WTC11 (cell line): Measurements from ENCODE around the gene ZMYND11. TPM values are rescaled to one million over a fixed set of nuclear protein-coding genes. Genes with fewer than 3 reads are reported as not detected.

ENCODE experiments used
- ATAC-seq: fragments of 200-7000 bp; cut with Tn5 transposase; 2 replicates; pipeline ENCODE4 v1.10.0; 2021; ENCODE audit warnings: mild to moderate bottlenecking, moderate library complexity
- CTCF ChIA-PET: fragments of 300-600 bp; sonication (Branson Sonifier 250); formaldehyde crosslinking; loops from one replicate; lab custom pipeline; 2021; ENCODE audit warnings: antibody characterized with exemption; lab: Charles Lee
- POLR2A ChIA-PET: fragments of 350-600 bp; sonication (Branson Sonifier 250); formaldehyde crosslinking; loops from one replicate; lab custom pipeline; 2021; ENCODE audit warnings: antibody characterized with exemption; lab: Charles Lee
- DNase-seq: peaks from one replicate; pipeline ENCODE4 v3.0.0; 2021; ENCODE audit warnings: low spot score
- H3K27ac Mint-ChIP-seq: 2 replicates; pipeline ENCODE4 v1.8.0; 2021; ENCODE audit warnings: mixed read lengths
- H3K27me3 Mint-ChIP-seq: 2 replicates; pipeline ENCODE4 v1.8.0; 2021; ENCODE audit warnings: low read depth, mild to moderate bottlenecking, moderate library complexity, mixed read lengths
- H3K36me3 Mint-ChIP-seq: 2 replicates; pipeline ENCODE4 v1.8.0; 2021; ENCODE audit warnings: mixed read lengths
- H3K4me1 Mint-ChIP-seq: 2 replicates; pipeline ENCODE4 v1.8.0; 2022; ENCODE audit warnings: mixed read lengths
- H3K4me3 Mint-ChIP-seq: 2 replicates; pipeline ENCODE4 v1.8.0; 2021; ENCODE audit warnings: mild to moderate bottlenecking, moderate library complexity, mixed read lengths
- H3K9me3 Mint-ChIP-seq: 2 replicates; pipeline ENCODE4 v1.8.0; 2021; ENCODE audit warnings: mixed read lengths
- ATF1 ChIP-seq: sonication (generic); formaldehyde crosslinking; IDR thresholded peaks from 2 replicates; pipeline ENCODE4 v1.8.1; 2023; ENCODE audit warnings: mild to moderate bottlenecking, moderate library complexity, missing genetic modification reagents
- ATF6 ChIP-seq: sonication (generic); formaldehyde crosslinking; IDR thresholded peaks from 2 replicates; pipeline ENCODE4 v1.8.1; 2023; ENCODE audit warnings: mild to moderate bottlenecking, missing genetic modification reagents
- CBFB ChIP-seq: sonication (generic); formaldehyde crosslinking; IDR thresholded peaks from 2 replicates; pipeline ENCODE4 v1.8.1; 2022; ENCODE audit warnings: mild to moderate bottlenecking, low read depth, missing genetic modification reagents
- ESRRA ChIP-seq: sonication (generic); formaldehyde crosslinking; IDR thresholded peaks from 2 replicates; pipeline ENCODE4 v1.8.1; 2022; ENCODE audit warnings: mild to moderate bottlenecking, missing genetic modification reagents, borderline replicate concordance
- HMGA2 ChIP-seq: fragments of 250-450 bp; sonication (Bioruptor Pico); IDR thresholded peaks from 2 replicates; pipeline ENCODE4 v1.4.0; 2021; ENCODE audit warnings: mild to moderate bottlenecking, moderate library complexity
- MLX ChIP-seq: sonication (generic); formaldehyde crosslinking; IDR thresholded peaks from 2 replicates; pipeline ENCODE4 v1.8.1; 2023; ENCODE audit warnings: mild to moderate bottlenecking, missing genetic modification reagents, moderate library complexity
- NFATC4 ChIP-seq: fragments of 250-450 bp; sonication (Bioruptor Pico); IDR thresholded peaks from 2 replicates; pipeline ENCODE4 v1.9.0; 2021; ENCODE audit warnings: mild to moderate bottlenecking
- RORB ChIP-seq: fragments of 250-450 bp; sonication (Bioruptor Pico); IDR thresholded peaks from 2 replicates; pipeline ENCODE4 v1.9.0; 2021; ENCODE audit warnings: mild to moderate bottlenecking
- SOX15 ChIP-seq: fragments of 250-450 bp; sonication (Bioruptor Pico); IDR thresholded peaks from 2 replicates; pipeline ENCODE4 v1.9.0; 2021; ENCODE audit warnings: mild to moderate bottlenecking
- TP53 ChIP-seq: sonication (generic); formaldehyde crosslinking; IDR thresholded peaks from 2 replicates; pipeline ENCODE4 v1.8.1; 2023; ENCODE audit warnings: mild to moderate bottlenecking, missing genetic modification reagents
- ZBTB21 ChIP-seq: sonication (generic); formaldehyde crosslinking; IDR thresholded peaks from 2 replicates; pipeline ENCODE4 v1.8.1; 2023; ENCODE audit warnings: mild to moderate bottlenecking, missing genetic modification reagents, borderline replicate concordance
- ZNF121 ChIP-seq: sonication (generic); formaldehyde crosslinking; IDR thresholded peaks from 2 replicates; pipeline ENCODE4 v1.8.0; 2023; ENCODE audit warnings: missing genetic modification reagents
- ZNF138 ChIP-seq: sonication (generic); formaldehyde crosslinking; conservative IDR thresholded peaks from 2 replicates; pipeline ENCODE4 v1.8.1; 2022; ENCODE audit warnings: mild to moderate bottlenecking, moderate library complexity, missing genetic modification reagents
- ZNF219 ChIP-seq: sonication (generic); formaldehyde crosslinking; IDR thresholded peaks from 2 replicates; pipeline ENCODE4 v1.8.0; 2023; ENCODE audit warnings: missing genetic modification reagents, mild to moderate bottlenecking, borderline replicate concordance
- ZNF232 ChIP-seq: sonication (generic); formaldehyde crosslinking; IDR thresholded peaks from 2 replicates; pipeline ENCODE4 v1.8.0; 2022; ENCODE audit warnings: mild to moderate bottlenecking, missing genetic modification reagents
- total RNA-seq: library from RNA; stranded (reverse); gene quantifications from 3 replicates; pipeline ENCODE4 v1.2.3, GENCODE V29; 2021
- TF ChIP-seq, protein P1 (sequence below): sonication (generic); formaldehyde crosslinking; IDR thresholded peaks from 2 replicates; pipeline ENCODE4 v1.8.0; 2022; ENCODE audit warnings: mild to moderate bottlenecking, missing genetic modification reagents
- TF ChIP-seq, protein P2 (sequence below): fragments of 250-450 bp; sonication (Bioruptor Pico); IDR thresholded peaks from 2 replicates; pipeline ENCODE4 v2.1.2; 2022; ENCODE audit warnings: mild to moderate bottlenecking, moderate library complexity
- TF ChIP-seq, protein P3 (sequence below): sonication (generic); formaldehyde crosslinking; IDR thresholded peaks from 2 replicates; pipeline ENCODE4 v1.8.1; 2022; ENCODE audit warnings: low read depth, mild to moderate bottlenecking, moderate library complexity, missing genetic modification reagents, borderline replicate concordance

ZMYND11 gene
- total RNA-seq, 1 experiment from 2014 or later, result 22.3 TPM

DNA sequence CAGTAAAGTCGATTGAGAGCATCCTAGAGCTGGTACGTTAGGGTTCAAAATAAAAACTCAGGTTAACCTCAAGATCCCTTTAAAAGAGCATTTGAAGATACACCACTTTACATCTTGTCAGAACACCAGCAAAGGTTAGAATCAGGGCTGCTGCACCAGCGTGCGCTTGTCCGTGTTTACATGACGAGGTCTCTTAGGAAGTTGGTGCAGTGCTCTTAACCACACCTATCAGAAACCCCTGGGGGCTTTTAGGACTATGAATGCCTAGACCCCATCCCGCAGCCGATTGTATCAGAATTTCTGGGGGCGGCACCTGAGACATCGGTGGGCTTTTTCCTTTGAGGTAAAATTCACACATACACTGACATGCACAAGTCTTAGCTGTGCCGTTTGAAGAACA lies 97.6 kb downstream of the ZMYND11 start:
- no peak for DNase-seq

GRCh38 chr10:234708-235406 lies 99.6 kb downstream of the ZMYND11 start:
- no peaks in the 10 kb centered on the region for H3K9me3 Mint-ChIP-seq
- no peaks in the 10 kb centered on the region for H3K27me3 Mint-ChIP-seq
- H3K27ac Mint-ChIP-seq, result no peak overlapping the region
- peaks cover 11% of the 10 kb centered on the region; the same call in 1 of the 2 replicates for H3K4me1 Mint-ChIP-seq
- H3K36me3 Mint-ChIP-seq, result no peaks in the 10 kb centered on the region; the same call in 1 of the 2 replicates
- TF ChIP-seq ZNF219 (no peak), ZNF121 (CRISPR knock-in tag) (no peak), NFATC4 (CRISPR knock-in tag) (no peak)
- TF ChIP-seq, protein P1, sequence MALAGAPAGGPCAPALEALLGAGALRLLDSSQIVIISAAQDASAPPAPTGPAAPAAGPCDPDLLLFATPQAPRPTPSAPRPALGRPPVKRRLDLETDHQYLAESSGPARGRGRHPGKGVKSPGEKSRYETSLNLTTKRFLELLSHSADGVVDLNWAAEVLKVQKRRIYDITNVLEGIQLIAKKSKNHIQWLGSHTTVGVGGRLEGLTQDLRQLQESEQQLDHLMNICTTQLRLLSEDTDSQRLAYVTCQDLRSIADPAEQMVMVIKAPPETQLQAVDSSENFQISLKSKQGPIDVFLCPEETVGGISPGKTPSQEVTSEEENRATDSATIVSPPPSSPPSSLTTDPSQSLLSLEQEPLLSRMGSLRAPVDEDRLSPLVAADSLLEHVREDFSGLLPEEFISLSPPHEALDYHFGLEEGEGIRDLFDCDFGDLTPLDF (CRISPR knock-in tag), result no peak
- ChIA-PET CTCF (interaction anchor here (0.5 kb wide), 1 partner anchor 158 kb away, joined by 3 read pairs; no protein-coding TSS in a partner anchor), POLR2A (no interaction called here)
- no peak overlapping the region for H3K4me3 Mint-ChIP-seq
- ATAC-seq (no peak), DNase-seq (no peak)

More for the DNA sequence above, 97.6 kb downstream of the ZMYND11 start:
- Mint-ChIP-seq H3K27ac (no peak overlapping the region), H3K4me1 (peaks cover 13% of the 10 kb centered on the region; the same call in 1 of the 2 replicates), H3K4me3 (no peak overlapping the region), H3K36me3 (no peaks in the 10 kb centered on the region)
- POLR2A ChIA-PET, result no interaction called here
- no peak for ATAC-seq
- TF ChIP-seq ESRRA (CRISPR knock-in tag), result no peak
- TF ChIP-seq ATF1 (CRISPR knock-in tag), result no peak
- TF ChIP-seq, protein P2, sequence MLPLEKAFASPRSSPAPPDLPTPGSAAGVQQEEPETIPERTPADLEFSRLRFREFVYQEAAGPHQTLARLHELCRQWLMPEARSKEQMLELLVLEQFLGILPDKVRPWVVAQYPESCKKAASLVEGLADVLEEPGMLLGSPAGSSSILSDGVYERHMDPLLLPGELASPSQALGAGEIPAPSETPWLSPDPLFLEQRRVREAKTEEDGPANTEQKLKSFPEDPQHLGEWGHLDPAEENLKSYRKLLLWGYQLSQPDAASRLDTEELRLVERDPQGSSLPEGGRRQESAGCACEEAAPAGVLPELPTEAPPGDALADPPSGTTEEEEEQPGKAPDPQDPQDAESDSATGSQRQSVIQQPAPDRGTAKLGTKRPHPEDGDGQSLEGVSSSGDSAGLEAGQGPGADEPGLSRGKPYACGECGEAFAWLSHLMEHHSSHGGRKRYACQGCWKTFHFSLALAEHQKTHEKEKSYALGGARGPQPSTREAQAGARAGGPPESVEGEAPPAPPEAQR (CRISPR knock-in tag), result no peak
- TF ChIP-seq ZNF232 (CRISPR knock-in tag), result no peak
- TF ChIP-seq CBFB, result no peak
- TF ChIP-seq, all 79 proteins: peak for 0
- Mint-ChIP-seq H3K27me3 (no peaks in the 10 kb centered on the region), H3K9me3 (no peaks in the 10 kb centered on the region)
- CTCF ChIA-PET, result interaction anchor here (3.7 kb wide), 1 partner anchor 14 kb away, joined by 35 read pairs; no protein-coding TSS in a partner anchor

GRCh38 chr10:235915-236314 lies 100.7 kb downstream of the ZMYND11 start:
- Mint-ChIP-seq H3K27ac (no peak overlapping the region), H3K27me3 (no peaks in the 10 kb centered on the region), H3K9me3 (no peaks in the 10 kb centered on the region), H3K4me3 (no peak overlapping the region), H3K4me1 (peaks cover 11% of the 10 kb centered on the region; the same call in 1 of the 2 replicates), H3K36me3 (no peaks in the 10 kb centered on the region; the same call in 1 of the 2 replicates)
- no peak for TF ChIP-seq MLX (CRISPR knock-in tag)
- no peak for TF ChIP-seq HMGA2 (CRISPR knock-in tag)
- no peak for TF ChIP-seq RORB (CRISPR knock-in tag)
- DNase-seq, result no peak
- ChIA-PET CTCF (no interaction called here), POLR2A (no interaction called here)
- ATAC-seq, result no peak

- no peaks in the 10 kb centered on the region for H3K27me3 Mint-ChIP-seq
- H3K4me3 Mint-ChIP-seq, result no peak overlapping the region
- no peaks in the 10 kb centered on the region; the same call in 1 of the 2 replicates for H3K36me3 Mint-ChIP-seq
- DNase-seq, result no peak
- peaks cover 7% of the 10 kb centered on the region; the same call in 1 of the 2 replicates for H3K4me1 Mint-ChIP-seq
- ChIA-PET POLR2A (no interaction called here), CTCF (no interaction called here)
- H3K27ac Mint-ChIP-seq, result no peak overlapping the region
- no peaks in the 10 kb centered on the region for H3K9me3 Mint-ChIP-seq
- no peak for ATAC-seq
- TF ChIP-seq ATF6 (CRISPR knock-in tag) (no peak), TP53 (no peak), HMGA2 (CRISPR knock-in tag) (no peak), ZNF138 (CRISPR knock-in tag) (no peak), SOX15 (no peak), ZBTB21 (CRISPR knock-in tag) (no peak)
- TF ChIP-seq, protein P3, sequence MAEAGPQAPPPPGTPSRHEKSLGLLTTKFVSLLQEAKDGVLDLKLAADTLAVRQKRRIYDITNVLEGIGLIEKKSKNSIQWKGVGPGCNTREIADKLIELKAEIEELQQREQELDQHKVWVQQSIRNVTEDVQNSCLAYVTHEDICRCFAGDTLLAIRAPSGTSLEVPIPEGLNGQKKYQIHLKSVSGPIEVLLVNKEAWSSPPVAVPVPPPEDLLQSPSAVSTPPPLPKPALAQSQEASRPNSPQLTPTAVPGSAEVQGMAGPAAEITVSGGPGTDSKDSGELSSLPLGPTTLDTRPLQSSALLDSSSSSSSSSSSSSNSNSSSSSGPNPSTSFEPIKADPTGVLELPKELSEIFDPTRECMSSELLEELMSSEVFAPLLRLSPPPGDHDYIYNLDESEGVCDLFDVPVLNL (CRISPR knock-in tag), result no peak
Measured at GRCh38 chr10:239109-239508, 103.9 kb downstream of the ZMYND11 start.
